Measurements from ENCODE around the gene NUP42.

The NUP42 gene

DNA sequence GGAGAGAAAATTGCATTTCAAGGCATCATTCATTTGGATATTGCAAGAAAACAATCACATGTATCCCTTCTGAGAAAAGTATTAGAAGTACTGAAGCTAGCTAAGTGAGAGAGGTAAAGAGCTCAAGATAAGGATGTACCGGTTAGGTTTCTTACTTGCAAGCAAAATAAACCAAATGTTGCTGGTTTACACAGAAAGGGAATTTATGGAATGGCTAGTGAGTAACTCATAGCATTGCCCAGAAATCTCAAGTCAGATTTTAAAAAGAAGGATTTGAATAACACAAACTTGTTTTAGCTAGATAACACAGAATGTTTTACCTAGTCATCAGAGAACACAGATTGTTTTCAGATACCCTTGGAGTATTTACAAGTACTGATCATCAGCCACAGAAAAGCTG is 45.6 kb upstream of the NUP42 start:
- no peaks in the 10 kb centered on the region for H3K79me2 ChIP-seq (ENCODE audit: low read length)
- no peak for DNase-seq
- H3K9ac ChIP-seq (ENCODE audit: low read length): no peak overlapping the region
- no peaks in the 10 kb centered on the region for H3K9me2 ChIP-seq (replicated peaks; ENCODE audit: insufficient read depth, low read length)
- no peak overlapping the region for H3K4me2 ChIP-seq (ENCODE audit: low read depth, low read length)
- no peaks in the 10 kb centered on the region for H3K27me3 ChIP-seq (replicated peaks; ENCODE audit: insufficient read depth, low read length)
- no peak overlapping the region for H3K27ac ChIP-seq (ENCODE audit: low read length)
- no peaks in the 10 kb centered on the region for H3K4me1 ChIP-seq (ENCODE audit: low read length)
- H4K20me1 ChIP-seq (ENCODE audit: insufficient read depth, low read length): no peaks in the 10 kb centered on the region
- no peaks in the 10 kb centered on the region for H3K36me3 ChIP-seq (replicated peaks; ENCODE audit: insufficient read depth, low read length)
- H3F3A ChIP-seq (ENCODE audit: insufficient read depth, low read length): no peaks in the 10 kb centered on the region
- no peaks in the 10 kb centered on the region for H3K9me3 ChIP-seq (replicated peaks; ENCODE audit: insufficient read depth, low read length)
- H2AFZ ChIP-seq (ENCODE audit: low read length): no peak overlapping the region
- no peak overlapping the region for H3K4me3 ChIP-seq (ENCODE audit: low read length)
- TF ChIP-seq, protein P1, sequence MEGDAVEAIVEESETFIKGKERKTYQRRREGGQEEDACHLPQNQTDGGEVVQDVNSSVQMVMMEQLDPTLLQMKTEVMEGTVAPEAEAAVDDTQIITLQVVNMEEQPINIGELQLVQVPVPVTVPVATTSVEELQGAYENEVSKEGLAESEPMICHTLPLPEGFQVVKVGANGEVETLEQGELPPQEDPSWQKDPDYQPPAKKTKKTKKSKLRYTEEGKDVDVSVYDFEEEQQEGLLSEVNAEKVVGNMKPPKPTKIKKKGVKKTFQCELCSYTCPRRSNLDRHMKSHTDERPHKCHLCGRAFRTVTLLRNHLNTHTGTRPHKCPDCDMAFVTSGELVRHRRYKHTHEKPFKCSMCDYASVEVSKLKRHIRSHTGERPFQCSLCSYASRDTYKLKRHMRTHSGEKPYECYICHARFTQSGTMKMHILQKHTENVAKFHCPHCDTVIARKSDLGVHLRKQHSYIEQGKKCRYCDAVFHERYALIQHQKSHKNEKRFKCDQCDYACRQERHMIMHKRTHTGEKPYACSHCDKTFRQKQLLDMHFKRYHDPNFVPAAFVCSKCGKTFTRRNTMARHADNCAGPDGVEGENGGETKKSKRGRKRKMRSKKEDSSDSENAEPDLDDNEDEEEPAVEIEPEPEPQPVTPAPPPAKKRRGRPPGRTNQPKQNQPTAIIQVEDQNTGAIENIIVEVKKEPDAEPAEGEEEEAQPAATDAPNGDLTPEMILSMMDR (IDR thresholded peaks at IDR 0.05; ENCODE audit: low read length): no peak
- TF ChIP-seq EZH2 (optimal IDR thresholded peaks at IDR 0.05; ENCODE audit: low read depth, low read length) (no peak), EZH2phosphoT487 (IDR thresholded peaks at IDR 0.05; ENCODE audit: low read length) (no peak)

DNA sequence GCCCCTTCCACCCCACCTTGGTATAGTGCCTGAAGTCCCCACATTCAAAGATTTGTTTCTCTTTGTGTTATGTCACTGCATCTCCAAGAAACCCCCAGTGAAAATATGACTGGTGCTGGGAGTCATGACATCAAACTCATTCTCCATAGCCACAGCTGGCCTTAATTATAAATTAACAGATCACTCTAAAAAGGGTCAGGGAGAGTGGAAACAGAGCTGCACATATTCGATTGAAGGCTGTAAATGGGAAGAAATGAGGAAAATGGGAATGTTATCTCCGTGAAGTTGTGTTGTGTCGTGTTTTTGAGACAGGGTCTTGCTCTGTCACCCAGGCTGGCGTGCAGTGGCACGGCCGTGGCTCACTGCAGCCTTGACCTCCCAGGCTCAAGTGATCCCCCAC is 24.2 kb upstream of the NUP42 start:
- Histone ChIP-seq H4K20me1 (ENCODE audit: insufficient read depth, low read length) (no peaks in the 10 kb centered on the region), H3K36me3 (replicated peaks; ENCODE audit: insufficient read depth, low read length) (no peaks in the 10 kb centered on the region), H3F3A (ENCODE audit: insufficient read depth, low read length) (no peaks in the 10 kb centered on the region), H3K4me2 (ENCODE audit: low read depth, low read length) (no peak overlapping the region), H3K27me3 (replicated peaks; ENCODE audit: insufficient read depth, low read length) (no peaks in the 10 kb centered on the region), H3K27ac (ENCODE audit: low read length) (no peak overlapping the region), H3K79me2 (ENCODE audit: low read length) (no peaks in the 10 kb centered on the region), H3K9me2 (replicated peaks; ENCODE audit: insufficient read depth, low read length) (no peaks in the 10 kb centered on the region), H3K4me1 (ENCODE audit: low read length) (no peaks in the 10 kb centered on the region), H2AFZ (ENCODE audit: low read length) (no peak overlapping the region), H3K9me3 (replicated peaks; ENCODE audit: insufficient read depth, low read length) (no peaks in the 10 kb centered on the region), H3K4me3 (ENCODE audit: low read length) (no peak overlapping the region), H3K9ac (ENCODE audit: low read length) (no peak overlapping the region)
- no peak for DNase-seq
- TF ChIP-seq, protein P1 (IDR thresholded peaks at IDR 0.05; ENCODE audit: low read length): no peak
- TF ChIP-seq EZH2phosphoT487 (IDR thresholded peaks at IDR 0.05; ENCODE audit: low read length) (no peak), EZH2 (optimal IDR thresholded peaks at IDR 0.05; ENCODE audit: low read depth, low read length) (no peak)

- no peak for DNase-seq
- no peak overlapping the region for H3K27ac ChIP-seq (ENCODE audit: low read length)
Observed at GRCh38 chr7:23158546-23158945, 23.3 kb upstream of the NUP42 start.

More at GRCh38 chr7:23158546-23158945, 23.3 kb upstream of the NUP42 start:
- no peaks in the 10 kb centered on the region for H3K36me3 ChIP-seq (replicated peaks; ENCODE audit: insufficient read depth, low read length)
- H3K27me3 ChIP-seq (replicated peaks; ENCODE audit: insufficient read depth, low read length): no peaks in the 10 kb centered on the region
- TF ChIP-seq EZH2phosphoT487 (IDR thresholded peaks at IDR 0.05; ENCODE audit: low read length): no peak
- TF ChIP-seq, protein P1 (IDR thresholded peaks at IDR 0.05; ENCODE audit: low read length): no peak
- TF ChIP-seq EZH2 (optimal IDR thresholded peaks at IDR 0.05; ENCODE audit: low read depth, low read length): no peak
- no peak overlapping the region for H3K9ac ChIP-seq (ENCODE audit: low read length)
- no peaks in the 10 kb centered on the region for H3K9me3 ChIP-seq (replicated peaks; ENCODE audit: insufficient read depth, low read length)
- H3K4me2 ChIP-seq (ENCODE audit: low read depth, low read length): no peak overlapping the region
- H4K20me1 ChIP-seq (ENCODE audit: insufficient read depth, low read length): no peaks in the 10 kb centered on the region
- H2AFZ ChIP-seq (ENCODE audit: low read length): no peak overlapping the region
- no peaks in the 10 kb centered on the region for H3K9me2 ChIP-seq (replicated peaks; ENCODE audit: insufficient read depth, low read length)
- no peak overlapping the region for H3K4me3 ChIP-seq (ENCODE audit: low read length)
- H3K4me1 ChIP-seq (ENCODE audit: low read length): no peaks in the 10 kb centered on the region
- H3F3A ChIP-seq (ENCODE audit: insufficient read depth, low read length): no peaks in the 10 kb centered on the region
- no peaks in the 10 kb centered on the region for H3K79me2 ChIP-seq (ENCODE audit: low read length)

All from MM.1S (cell line).